Caco-2 (cell line): Measurements from ENCODE around the gene FNTB. TPM values are rescaled to one million over a fixed set of nuclear protein-coding genes. Genes with fewer than 3 reads are reported as not detected.

Source experiments
- BruUV-seq: library from RNA; stranded (reverse); fragments of 400-500 nt; replicated peaks from 2 replicates; lab custom pipeline; 2021; lab: Mats Ljungman, UMichigan
- CTCF ChIA-PET: fragments of 300-600 bp; sonication (Branson Sonifier 250); formaldehyde crosslinking; loops from one replicate; lab custom pipeline; 2022; ENCODE audit warnings: antibody characterized with exemption; lab: Charles Lee
- POLR2A ChIA-PET: fragments of 300-600 bp; sonication (Branson Sonifier 250); formaldehyde crosslinking; loops from one replicate; lab custom pipeline; 2022; ENCODE audit warnings: antibody characterized with exemption; lab: Charles Lee
- DNase-seq, 2 experiments: peaks; one replicate each; pipeline versions ENCODE4 v3.0.0 to v3.0.0-alpha.2; 2020 to 2022
- H3K27me3 ChIP-seq: replicated peaks from 2 replicates; pipeline ENCODE4 v1.6.0; 2011; ENCODE audit warnings: low read length; ENCODE audit not compliant: control insufficient read depth, insufficient read depth
- H3K36me3 ChIP-seq: 2 replicates; pipeline ENCODE4 v1.5.1; 2011; ENCODE audit warnings: low read length; ENCODE audit not compliant: control insufficient read depth, insufficient read depth
- H3K4me1 ChIP-seq: fragments of 250-450 bp; sonication (Bioruptor Pico); 2 replicates; pipeline ENCODE4 v1.5.1; 2020; ENCODE audit warnings: mild to moderate bottlenecking
- H3K4me3 ChIP-seq: 2 replicates; pipeline ENCODE4 v1.5.1; 2011; ENCODE audit warnings: low read depth, mild to moderate bottlenecking, control low read depth, low read length
- H3K9me3 ChIP-seq: fragments of 250-450 bp; sonication (Bioruptor Pico); 2 replicates; pipeline ENCODE4 v1.5.1; 2020; ENCODE audit warnings: mild to moderate bottlenecking, moderate library complexity
- H3K27ac Mint-ChIP-seq: one replicate; pipeline ENCODE4 v1.8.0; 2022; ENCODE audit warnings: mixed read lengths; ENCODE audit not compliant: unreplicated experiment
- H3K27me3 Mint-ChIP-seq: one replicate; pipeline ENCODE4 v1.8.0; 2022; ENCODE audit warnings: mixed read lengths; ENCODE audit not compliant: insufficient read depth, unreplicated experiment
- H3K36me3 Mint-ChIP-seq: one replicate; pipeline ENCODE4 v1.8.0; 2022; ENCODE audit warnings: mild to moderate bottlenecking, mixed read lengths; ENCODE audit not compliant: insufficient read depth, unreplicated experiment
- H3K4me1 Mint-ChIP-seq: one replicate; pipeline ENCODE4 v1.8.0; 2022; ENCODE audit warnings: low read depth, mixed read lengths; ENCODE audit not compliant: unreplicated experiment
- H3K4me3 Mint-ChIP-seq: one replicate; pipeline ENCODE4 v1.8.0; 2022; ENCODE audit warnings: mild to moderate bottlenecking, moderate library complexity, mixed read lengths; ENCODE audit not compliant: unreplicated experiment
- H3K9me3 Mint-ChIP-seq: one replicate; pipeline ENCODE4 v1.8.0; 2022; ENCODE audit warnings: mixed read lengths; ENCODE audit not compliant: unreplicated experiment
- CTCF ChIP-seq, 2 experiments: fragments of 200-600 bp in 1 of 2; IDR thresholded peaks; 1 replicate in 1 of 2; 2 replicates in 1 of 2; pipeline versions ENCODE4 v1.5.1 to v1.8.0; 2011 to 2022; ENCODE audit warnings: antibody characterized with exemption in 1 of 2, control low read depth in 1 of 2, inconsistent platforms in 1 of 2, low read depth in 1 of 2, low read length in 1 of 2, mild to moderate bottlenecking in 1 of 2, moderate library complexity in 1 of 2; ENCODE audit not compliant: insufficient read depth in 1 of 2, severe bottlenecking in 1 of 2, unreplicated experiment in 1 of 2
- intact Hi-C: fragments of 100-400 bp; cut with micrococcal nuclease; formaldehyde crosslinking; loops from one replicate; pipeline ENCODE4 v1.10.0; 2022; ENCODE audit not compliant: unreplicated experiment
- total RNA-seq: library from RNA; stranded (reverse); gene quantifications from 2 replicates; pipeline ENCODE4 v1.2.3, GENCODE V29; 2022

Gene FNTB
- total RNA-seq, 1 experiment from 2014 or later, result 21.2 TPM

- no peaks in the 10 kb centered on the region for H3K27me3 Mint-ChIP-seq
- intact Hi-C loops, result no loop called here
- no peaks in the 10 kb centered on the region for H3K36me3 ChIP-seq
These were observed 85.6 kb downstream of the FNTB start for GRCh38 chr14:65072256-65072655.

GRCh38 chr14:65072937-65073336 is 86.2 kb downstream of the FNTB start:
- no peaks in the 10 kb centered on the region for H3K9me3 ChIP-seq
- no peaks in the 10 kb centered on the region for H3K4me1 ChIP-seq
- H3K4me3 ChIP-seq, result no peak overlapping the region
- TF ChIP-seq CTCF (IDR thresholded peaks at IDR 0.05; ENCODE audit: insufficient read depth in 1 of 2, low read depth in 1 of 2, low read length in 1 of 2, severe bottlenecking in 1 of 2, unreplicated experiment in 1 of 2), result no peak
- no peaks in the 10 kb centered on the region for H3K36me3 ChIP-seq
- Mint-ChIP-seq H3K36me3 (peaks cover 20% of the 10 kb centered on the region), H3K4me3 (no peak overlapping the region), H3K27ac (no peak overlapping the region), H3K4me1 (peaks cover 10% of the 10 kb centered on the region), H3K9me3 (no peaks in the 10 kb centered on the region), H3K27me3 (no peaks in the 10 kb centered on the region)
- intact Hi-C loops, result no loop called here
- no TSS peak for BruUV-seq
- ChIA-PET CTCF (no interaction called here), POLR2A (no interaction called here)
- H3K27me3 ChIP-seq, result no peaks in the 10 kb centered on the region
- no peak for DNase-seq

More at GRCh38 chr14:65072256-65072655, 85.6 kb downstream of the FNTB start:
- H3K27ac Mint-ChIP-seq, result no peak overlapping the region
- Histone ChIP-seq H3K4me1 (no peaks in the 10 kb centered on the region), H3K27me3 (no peaks in the 10 kb centered on the region), H3K4me3 (no peak overlapping the region), H3K9me3 (no peaks in the 10 kb centered on the region)
- no TSS peak for BruUV-seq
- no peak for TF ChIP-seq CTCF (IDR thresholded peaks at IDR 0.05; ENCODE audit: insufficient read depth in 1 of 2, low read depth in 1 of 2, low read length in 1 of 2, severe bottlenecking in 1 of 2, unreplicated experiment in 1 of 2)
- DNase-seq, result no peak
- ChIA-PET CTCF (no interaction called here), POLR2A (no interaction called here)
- no peaks in the 10 kb centered on the region for H3K9me3 Mint-ChIP-seq
- H3K36me3 Mint-ChIP-seq, result peaks cover 18% of the 10 kb centered on the region
- H3K4me1 Mint-ChIP-seq, result peaks cover 10% of the 10 kb centered on the region
- no peak overlapping the region for H3K4me3 Mint-ChIP-seq

DNA sequence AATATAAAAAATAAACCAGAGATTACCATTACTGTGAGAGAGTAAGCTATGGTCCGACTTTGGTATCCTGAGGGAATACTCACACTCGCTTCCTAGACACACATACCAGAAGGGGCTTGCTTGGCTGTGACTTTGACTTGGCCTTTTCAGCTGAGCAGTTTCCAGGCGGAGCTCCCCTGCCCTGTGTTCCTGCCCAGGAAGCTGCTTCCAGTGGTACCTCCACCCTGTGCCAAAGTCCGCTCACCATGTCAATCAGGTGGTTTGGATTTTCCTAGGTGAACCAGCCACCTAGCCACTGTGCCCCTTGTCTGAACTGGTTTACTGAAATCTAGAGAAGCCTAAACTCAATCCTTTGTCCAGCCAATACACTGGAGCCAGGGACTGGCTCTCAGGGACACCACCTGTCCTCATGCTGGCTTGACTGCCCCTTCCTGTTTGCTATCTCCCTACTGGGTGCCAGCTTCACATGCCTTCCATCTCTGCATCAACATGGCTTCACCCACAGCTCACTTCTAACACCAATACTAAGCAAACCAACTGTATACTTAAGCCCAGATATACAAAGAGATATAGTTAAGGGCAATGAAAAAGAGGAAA is 87.0 kb downstream of the FNTB start:
- Histone ChIP-seq H3K27me3 (no peaks in the 10 kb centered on the region), H3K9me3 (no peaks in the 10 kb centered on the region), H3K4me1 (no peaks in the 10 kb centered on the region), H3K4me3 (no peak overlapping the region), H3K36me3 (no peaks in the 10 kb centered on the region)
- no peaks in the 10 kb centered on the region for H3K27me3 Mint-ChIP-seq
- H3K9me3 Mint-ChIP-seq, result no peaks in the 10 kb centered on the region
- DNase-seq, result no peak
- peaks cover 10% of the 10 kb centered on the region for H3K4me1 Mint-ChIP-seq
- peaks cover 22% of the 10 kb centered on the region for H3K36me3 Mint-ChIP-seq
- no peak overlapping the region for H3K27ac Mint-ChIP-seq
- TF ChIP-seq CTCF (IDR thresholded peaks at IDR 0.05; ENCODE audit: insufficient read depth in 1 of 2, low read depth in 1 of 2, low read length in 1 of 2, severe bottlenecking in 1 of 2, unreplicated experiment in 1 of 2), result no peak
- ChIA-PET CTCF (no interaction called here), POLR2A (no interaction called here)
- no TSS peak for BruUV-seq
- no peak overlapping the region for H3K4me3 Mint-ChIP-seq
- intact Hi-C loops, result no loop called here
